ENCODE results near the gene ST3GAL3.
A peak's percentile ranks its signal among the peaks of the same experiment; 100 is the strongest.

ST3GAL3 gene

GRCh38 chr1:43944860-43945259 is 237.5 kb downstream of the ST3GAL3 start:
- DNase-seq (ENCODE audit: low spot score): no peak

DNA sequence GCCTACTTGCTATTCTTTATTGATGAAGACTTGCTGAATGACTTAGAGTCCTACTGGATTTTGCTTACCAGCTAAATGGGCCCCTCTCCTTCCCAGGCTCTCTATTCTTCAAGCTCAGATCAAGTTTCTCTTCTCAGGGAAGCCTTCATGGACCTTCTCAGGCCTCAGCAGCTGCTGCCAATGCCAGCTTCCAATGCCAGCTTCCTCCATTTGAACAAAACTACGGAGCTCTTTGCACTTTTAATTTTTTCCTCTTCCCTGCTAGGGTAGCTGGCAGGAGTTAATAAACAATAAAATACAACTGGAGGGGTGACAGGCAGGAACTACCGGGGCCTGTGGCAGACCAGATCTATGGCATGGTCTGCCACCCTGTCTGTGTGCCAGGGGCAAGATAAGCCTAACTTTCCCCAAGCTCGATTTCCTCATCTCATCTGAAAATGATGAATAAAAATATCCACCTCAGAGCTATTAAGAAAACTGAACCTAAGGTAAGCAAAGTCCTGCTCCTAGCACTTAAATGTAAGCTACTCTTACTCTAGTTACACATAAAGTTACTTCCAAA is 238.4 kb downstream of the ST3GAL3 start:
- no peak for DNase-seq (ENCODE audit: low spot score)

DNA sequence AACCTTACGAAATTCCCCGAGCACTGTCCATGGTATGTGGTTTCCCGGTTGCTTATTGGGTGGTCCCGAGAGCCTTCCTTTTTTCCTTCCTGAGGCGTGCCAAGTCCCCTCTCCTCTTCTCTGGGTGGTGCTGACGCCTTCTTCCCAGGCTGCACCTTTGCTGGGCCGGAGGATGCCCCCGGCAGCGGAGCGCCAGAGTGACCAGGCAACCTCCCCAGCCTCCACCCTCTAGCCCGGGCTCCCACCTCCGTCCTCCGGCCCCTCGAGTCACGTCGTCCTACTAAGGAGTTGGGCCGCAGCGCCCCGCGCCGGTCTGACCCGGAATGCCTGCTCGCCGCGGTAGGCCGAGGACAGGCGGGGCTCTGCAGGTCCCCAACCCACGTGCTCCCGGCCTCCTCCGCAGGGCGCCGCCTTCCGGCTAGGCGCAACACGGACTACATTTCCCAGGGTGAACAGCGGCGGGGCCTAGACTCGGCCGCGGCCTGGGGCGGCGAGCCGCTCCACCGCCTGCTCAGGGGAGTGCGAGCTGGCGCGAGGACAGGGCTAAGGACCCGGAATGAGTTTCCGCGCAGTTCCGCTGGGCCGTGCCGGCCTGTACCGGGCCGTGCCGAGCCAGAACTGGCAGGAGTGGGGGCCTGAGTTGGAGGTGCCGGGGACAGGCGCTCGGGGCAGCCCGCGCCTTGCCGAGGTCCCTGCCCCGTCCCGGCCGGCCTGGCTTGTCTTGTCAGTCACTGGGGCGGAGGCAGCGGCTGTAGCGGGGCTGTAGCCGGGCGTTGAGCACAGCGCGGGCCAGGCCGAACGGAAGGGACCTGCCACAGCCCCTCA is 239.1 kb downstream of the ST3GAL3 start, which contains the start of gene IPO13:
TSS of gene IPO13 (plus strand) at position 715 of the 825 bp plus-strand sequence. CDS start 651 bp downstream, outside the sequence.
- DNase-seq (ENCODE audit: low spot score): peak; percentile 97

DNA sequence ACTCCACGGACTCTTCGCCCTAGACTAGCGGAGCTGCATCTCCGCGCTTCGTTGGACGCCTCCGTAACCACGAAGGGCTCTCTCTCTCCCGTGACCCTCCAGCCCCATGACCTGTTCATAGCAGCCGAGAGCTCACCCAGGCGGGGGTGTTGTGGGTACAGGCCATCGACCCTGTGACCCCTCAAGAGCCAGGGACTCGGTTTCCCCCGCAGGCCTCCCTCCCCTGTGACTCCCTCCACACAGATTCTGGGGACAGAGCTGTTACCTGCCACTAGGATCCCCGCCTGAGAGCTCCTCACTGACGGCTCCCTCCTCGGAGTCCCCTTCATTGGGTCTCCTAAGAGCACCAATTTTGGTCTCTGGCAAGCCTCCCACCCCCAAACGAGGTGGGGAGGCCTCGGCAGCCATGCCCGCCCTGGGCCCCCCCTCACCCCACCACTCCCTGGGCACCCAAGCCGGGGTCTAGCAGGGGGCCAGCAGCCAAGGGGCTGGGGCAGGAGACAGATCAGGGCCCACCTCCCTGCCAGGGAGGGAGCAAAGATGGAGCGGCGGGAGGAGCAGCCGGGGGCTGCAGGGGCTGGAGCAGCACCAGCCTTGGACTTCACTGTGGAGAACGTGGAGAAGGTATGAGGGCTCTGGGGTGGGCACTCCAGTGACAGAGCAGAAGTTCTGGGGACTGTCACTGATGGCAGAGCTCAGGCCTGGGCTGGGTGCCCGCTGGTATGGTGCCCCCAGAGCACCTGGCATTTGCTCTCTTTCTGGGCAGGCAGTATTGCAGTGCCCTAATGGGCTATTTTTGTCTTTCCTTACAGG is 239.9 kb downstream of the ST3GAL3 start:
- DNase-seq (ENCODE audit: low spot score): peak; percentile 38

- DNase-seq (ENCODE audit: low spot score): no peak
These were observed 240.6 kb downstream of the ST3GAL3 start for GRCh38 chr1:43947874-43948437.

GRCh38 chr1:43949678-43950077 is 242.3 kb downstream of the ST3GAL3 start:
- no peak for DNase-seq (ENCODE audit: low spot score)

GRCh38 chr1:43951021-43951985 is 244.0 kb downstream of the ST3GAL3 start:
- no peak for DNase-seq (ENCODE audit: low spot score)

GRCh38 chr1:43952731-43953346 is 245.5 kb downstream of the ST3GAL3 start:
- DNase-seq (ENCODE audit: low spot score): peak; percentile 90

DNA sequence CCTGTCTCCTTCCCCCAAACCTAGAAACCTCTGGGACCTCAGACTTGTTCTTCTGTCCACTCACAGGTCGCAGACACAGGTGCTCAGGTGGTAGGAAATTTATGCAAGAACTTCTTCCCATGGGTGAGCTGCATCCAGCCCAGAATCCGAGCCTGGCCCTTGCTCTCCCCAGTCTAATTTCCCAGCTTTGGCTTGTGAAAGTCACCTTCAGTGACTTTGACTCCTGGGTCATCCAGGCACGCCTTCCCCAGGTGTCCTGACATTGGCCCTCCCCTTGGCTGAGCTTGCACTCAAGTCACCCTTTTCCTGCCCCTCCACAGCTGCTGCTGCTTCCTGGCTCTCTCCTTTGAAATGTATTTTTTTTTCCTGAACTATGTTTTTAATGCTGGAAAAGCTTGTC is 246.0 kb downstream of the ST3GAL3 start:
- peak; percentile 30 for DNase-seq (ENCODE audit: low spot score)

DNA sequence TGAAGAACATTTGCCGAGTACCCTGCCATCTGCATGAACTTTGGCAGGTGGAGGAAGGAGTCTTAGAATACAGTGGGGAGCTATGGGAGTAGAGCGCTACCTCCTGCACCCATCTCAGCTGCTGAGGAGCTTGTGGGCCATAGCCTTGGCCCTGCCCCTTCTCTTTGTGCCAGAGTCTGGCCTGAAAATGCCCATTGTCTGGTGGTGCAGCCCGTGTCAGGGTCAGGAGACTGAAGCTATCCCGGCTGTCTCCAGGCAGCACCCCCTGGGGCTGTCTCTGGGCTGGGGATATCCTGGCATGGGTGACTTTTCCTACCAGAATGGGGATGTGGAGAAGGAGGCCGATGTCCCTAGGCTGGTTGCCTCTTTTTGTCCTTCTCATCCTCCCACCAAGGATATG is 246.7 kb downstream of the ST3GAL3 start:
- no peak for DNase-seq (ENCODE audit: low spot score)

- no peak for DNase-seq (ENCODE audit: low spot score)
These were observed 248.9 kb downstream of the ST3GAL3 start for GRCh38 chr1:43956234-43956633.

DNA sequence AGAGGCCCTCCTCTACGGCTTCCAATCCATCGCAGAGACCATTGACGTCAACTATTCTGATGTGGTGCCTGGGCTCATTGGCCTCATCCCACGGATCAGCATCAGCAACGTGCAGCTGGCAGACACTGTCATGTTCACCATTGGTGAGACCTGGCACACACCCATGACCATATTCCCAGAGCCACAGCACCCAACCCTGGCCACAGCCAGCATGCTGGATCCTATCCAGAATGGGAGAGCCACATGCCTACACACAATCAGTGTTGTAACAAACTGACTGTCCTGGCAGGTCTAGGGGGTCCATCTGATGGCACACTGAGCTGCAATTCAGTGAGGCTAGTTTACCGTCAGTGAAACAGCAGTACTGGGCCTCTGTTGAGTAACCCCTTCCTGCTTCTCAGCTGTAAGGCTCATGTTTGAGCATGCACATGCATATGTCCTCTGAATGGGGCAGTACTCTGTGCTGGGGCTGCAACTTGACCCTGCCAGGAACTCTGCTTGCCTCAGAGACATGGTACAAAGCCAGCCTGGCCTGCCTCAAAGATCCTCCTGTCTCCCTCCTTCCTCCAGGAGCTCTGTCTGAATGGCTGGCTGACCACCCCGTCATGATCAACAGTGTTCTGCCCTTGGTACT is 250.2 kb downstream of the ST3GAL3 start:
- DNase-seq (ENCODE audit: low spot score): no peak

DNA sequence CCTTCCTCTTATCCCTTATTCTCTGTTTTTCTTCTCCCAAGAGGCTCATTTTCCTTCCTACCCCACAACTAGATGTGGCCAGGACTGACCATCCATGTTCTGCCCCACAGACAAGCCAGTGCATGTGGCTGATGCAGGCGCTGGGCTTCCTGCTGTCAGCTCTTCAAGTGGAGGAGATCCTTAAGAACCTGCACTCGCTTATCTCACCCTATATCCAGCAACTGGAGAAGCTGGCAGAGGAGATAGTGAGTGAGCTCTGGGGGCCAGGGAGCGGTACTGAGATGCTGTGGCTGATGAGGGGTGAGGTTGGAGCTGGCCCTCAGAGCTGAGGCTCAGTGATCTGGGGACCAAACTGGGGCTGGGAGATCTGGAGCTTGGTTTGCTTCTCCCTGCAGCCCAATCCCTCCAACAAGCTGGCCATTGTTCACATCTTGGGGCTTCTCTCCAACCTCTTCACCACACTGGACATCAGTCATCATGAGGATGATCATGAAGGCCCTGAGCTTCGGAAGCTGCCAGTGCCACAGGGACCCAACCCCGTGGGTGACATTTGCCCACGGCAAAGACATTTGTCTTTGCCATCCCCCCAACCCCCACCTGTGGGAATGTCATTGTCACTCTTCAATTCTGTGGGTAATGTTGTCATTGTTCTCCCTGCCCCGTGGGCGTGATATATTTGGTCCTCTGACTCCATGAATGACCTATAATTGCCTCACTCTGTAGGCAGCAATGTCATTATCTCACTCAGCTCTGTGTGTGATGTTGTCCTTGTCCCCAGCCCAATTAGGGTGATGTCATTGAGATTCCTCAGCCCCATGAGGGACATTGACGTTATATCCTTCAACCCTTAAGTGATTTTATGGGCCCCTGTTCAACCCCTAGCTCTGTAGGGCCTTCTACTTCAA is 251.3 kb downstream of the ST3GAL3 start:
- no peak for DNase-seq (ENCODE audit: low spot score)

- no peak for DNase-seq (ENCODE audit: low spot score)
These were observed 253.5 kb downstream of the ST3GAL3 start for GRCh38 chr1:43960798-43961197.

GRCh38 chr1:43961692-43962091 is 254.4 kb downstream of the ST3GAL3 start:
- DNase-seq (ENCODE audit: low spot score): no peak

- DNase-seq (ENCODE audit: low spot score): no peak
These were observed 255.0 kb downstream of the ST3GAL3 start for GRCh38 chr1:43962324-43962723.

DNA sequence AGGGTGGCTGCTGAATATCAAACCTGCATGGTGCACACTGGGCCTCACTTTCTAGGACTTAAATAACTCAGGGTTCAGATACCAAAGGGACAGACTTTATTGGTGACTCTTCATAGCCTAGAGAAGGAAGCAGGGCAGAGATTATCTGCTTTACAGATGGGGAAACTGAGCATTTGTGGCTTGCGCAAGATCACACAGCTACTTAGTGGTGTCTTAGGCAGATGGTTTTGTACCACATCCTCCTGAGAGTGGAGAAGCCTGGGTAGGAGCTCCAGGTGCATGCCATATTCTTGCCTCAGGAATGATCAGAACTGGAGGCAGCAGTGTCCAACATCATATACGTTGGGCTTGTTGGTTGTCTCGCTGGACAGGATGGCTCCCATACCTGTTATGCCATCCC is 255.7 kb downstream of the ST3GAL3 start:
- no peak for DNase-seq (ENCODE audit: low spot score)

DNA sequence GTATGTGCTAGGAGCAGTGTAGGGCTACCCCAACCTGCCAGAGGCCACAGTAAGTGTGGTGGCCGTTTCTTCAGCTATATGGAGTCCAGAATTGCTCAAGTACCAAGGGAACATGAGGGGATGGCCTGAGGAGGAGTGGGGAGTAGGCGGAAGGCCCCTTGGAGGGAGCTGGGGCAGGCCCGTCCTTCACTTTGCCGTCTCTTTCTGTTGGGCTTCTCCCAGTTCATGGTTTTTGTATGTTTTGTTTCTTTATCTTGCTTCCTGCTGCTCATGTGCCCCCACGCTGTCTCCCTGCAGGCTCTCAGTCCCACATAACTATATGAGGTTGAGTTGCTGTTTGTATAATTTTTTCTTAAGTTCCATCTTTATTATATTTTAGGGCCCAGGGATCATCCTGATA is 256.6 kb downstream of the ST3GAL3 start:
- DNase-seq (ENCODE audit: low spot score): no peak

DNA sequence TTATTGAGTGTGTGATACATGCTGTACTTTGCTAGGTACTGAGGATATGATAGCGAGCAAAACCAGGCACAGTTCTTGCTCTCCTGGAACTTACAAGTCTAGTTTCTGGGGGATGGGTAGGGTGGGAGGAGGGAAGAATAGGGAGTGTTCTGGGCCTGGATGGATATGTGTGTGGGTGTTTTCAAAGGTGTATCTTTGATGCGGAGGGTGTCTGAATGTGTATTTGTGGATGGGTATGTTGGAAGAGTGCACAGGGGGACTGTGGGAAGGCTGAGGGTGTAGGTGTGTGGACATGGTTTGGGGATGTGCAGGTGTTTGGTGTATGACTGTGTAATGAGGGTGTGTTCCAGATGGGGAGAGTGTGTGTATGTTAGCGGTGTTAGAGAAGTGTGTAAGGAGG is 258.0 kb downstream of the ST3GAL3 start:
- no peak for DNase-seq (ENCODE audit: low spot score)
